Stimulated activated CD4-positive, alpha-beta T cell treated with anti-CD3 and anti-CD28 coated beads, TNF-alpha, amount 100 ng/mL, for 1 hour (primary cell): ENCODE results near the gene CST3.

ENCODE experiments used
- DNase-seq, 3 donors: peaks; one replicate each; pipeline ENCODE4 v3.0.0-alpha.2; 2020; ENCODE audit warnings: low read depth in 3 of 3, low spot score in 1 of 3

Gene CST3

GRCh38 chr20:23605867-23606651 is 31.7 kb downstream of the CST3 start, which contains the start of gene CST9:
Gene CST9, minus strand, starts transcription at chr20:23605917. Its CDS starts 53 bp downstream, at chr20:23605864.
- no peak for DNase-seq

GRCh38 chr20:23604306-23604705 is 33.4 kb downstream of the CST3 start:
- DNase-seq = no peak

GRCh38 chr20:23603321-23603720 is 34.4 kb downstream of the CST3 start:
- no peak for DNase-seq

- no peak for DNase-seq
Measured at GRCh38 chr20:23602699-23603098, 35.1 kb downstream of the CST3 start.

- DNase-seq = no peak
Measured at GRCh38 chr20:23602241-23602640, 35.5 kb downstream of the CST3 start.

- no peak for DNase-seq
Measured at GRCh38 chr20:23601715-23602114, 36.0 kb downstream of the CST3 start.

- DNase-seq = no peak
Measured at GRCh38 chr20:23598481-23598880, 39.3 kb downstream of the CST3 start.

- no peak for DNase-seq
Measured at GRCh38 chr20:23596579-23597250, 41.0 kb downstream of the CST3 start.

GRCh38 chr20:23595941-23596340 is 41.8 kb downstream of the CST3 start:
- no peak for DNase-seq

GRCh38 chr20:23588434-23589403 is 49.0 kb downstream of the CST3 start:
- DNase-seq = no peak

GRCh38 chr20:23587631-23588030 is 50.1 kb downstream of the CST3 start:
- no peak for DNase-seq

GRCh38 chr20:23586735-23587525 is 50.8 kb downstream of the CST3 start:
- DNase-seq = no peak

- DNase-seq = no peak
Measured at GRCh38 chr20:23585808-23586734, 51.7 kb downstream of the CST3 start.

GRCh38 chr20:23585449-23585807 is 52.3 kb downstream of the CST3 start:
- no peak for DNase-seq

- no peak for DNase-seq
Measured at GRCh38 chr20:23584434-23585199, 53.1 kb downstream of the CST3 start.
